HG03457 (cell line): Measurements from ENCODE around the gene CSRNP3.

Experiments
- ATAC-seq: cut with Tn5 transposase; IDR thresholded peaks from one replicate; pipeline ENCODE4 v1.9.1; 2021; ENCODE audit warnings: moderate number of reproducible peaks; ENCODE audit not compliant: unreplicated experiment

CSRNP3 gene

GRCh38 chr2:165469417-165469816, at the start of gene CSRNP3:
Gene CSRNP3 (plus strand): TSS chr2:165469698. CDS start chr2:165595066, 125,368 bp downstream.
- ATAC-seq, result no peak

- ATAC-seq, result no peak
Observed at GRCh38 chr2:165420231-165420630, 49.3 kb upstream of the CSRNP3 start.

- ATAC-seq, result no peak
Observed at GRCh38 chr2:165423081-165423480, 46.4 kb upstream of the CSRNP3 start.

- ATAC-seq, result no peak
Observed at GRCh38 chr2:165425556-165425955, 43.9 kb upstream of the CSRNP3 start.

GRCh38 chr2:165427686-165428085, 41.8 kb upstream of the CSRNP3 start:
- no peak for ATAC-seq

- ATAC-seq, result no peak
Observed at GRCh38 chr2:165428926-165429325, 40.6 kb upstream of the CSRNP3 start.

- no peak for ATAC-seq
Observed at GRCh38 chr2:165431014-165431413, 38.5 kb upstream of the CSRNP3 start.

- no peak for ATAC-seq
Observed at GRCh38 chr2:165432234-165432966, 37.1 kb upstream of the CSRNP3 start.

GRCh38 chr2:165434865-165435496, 34.5 kb upstream of the CSRNP3 start:
- no peak for ATAC-seq

GRCh38 chr2:165435611-165436010, 33.9 kb upstream of the CSRNP3 start:
- ATAC-seq, result no peak

- ATAC-seq, result peak; percentile 87
Observed at GRCh38 chr2:165436559-165436958, 32.9 kb upstream of the CSRNP3 start.

GRCh38 chr2:165440367-165440766, 29.1 kb upstream of the CSRNP3 start:
- no peak for ATAC-seq

GRCh38 chr2:165443511-165443910, 26.0 kb upstream of the CSRNP3 start:
- ATAC-seq, result no peak

GRCh38 chr2:165448406-165448805, 21.1 kb upstream of the CSRNP3 start:
- no peak for ATAC-seq

GRCh38 chr2:165450156-165450555, 19.3 kb upstream of the CSRNP3 start:
- ATAC-seq, result no peak

GRCh38 chr2:165452327-165452726, 17.2 kb upstream of the CSRNP3 start:
- ATAC-seq, result no peak

- no peak for ATAC-seq
Observed at GRCh38 chr2:165453561-165454094, 15.9 kb upstream of the CSRNP3 start.

GRCh38 chr2:165454905-165455304, 14.6 kb upstream of the CSRNP3 start:
- no peak for ATAC-seq

- ATAC-seq, result no peak
Observed at GRCh38 chr2:165456027-165456426, 13.5 kb upstream of the CSRNP3 start.

GRCh38 chr2:165462443-165462842, 7.1 kb upstream of the CSRNP3 start:
- ATAC-seq, result no peak

GRCh38 chr2:165466386-165466785, 3.1 kb upstream of the CSRNP3 start:
- no peak for ATAC-seq

- no peak for ATAC-seq
Observed at GRCh38 chr2:165467921-165468320, 1.6 kb upstream of the CSRNP3 start.
